ENCODE data around the gene NFIA. TPM values are rescaled to one million over a fixed set of nuclear protein-coding genes. Genes with fewer than 3 reads are reported as not detected.

The NFIA gene
- total and polyA plus RNA-seq, 2 donors, result 18.1 to 105 TPM

DNA sequence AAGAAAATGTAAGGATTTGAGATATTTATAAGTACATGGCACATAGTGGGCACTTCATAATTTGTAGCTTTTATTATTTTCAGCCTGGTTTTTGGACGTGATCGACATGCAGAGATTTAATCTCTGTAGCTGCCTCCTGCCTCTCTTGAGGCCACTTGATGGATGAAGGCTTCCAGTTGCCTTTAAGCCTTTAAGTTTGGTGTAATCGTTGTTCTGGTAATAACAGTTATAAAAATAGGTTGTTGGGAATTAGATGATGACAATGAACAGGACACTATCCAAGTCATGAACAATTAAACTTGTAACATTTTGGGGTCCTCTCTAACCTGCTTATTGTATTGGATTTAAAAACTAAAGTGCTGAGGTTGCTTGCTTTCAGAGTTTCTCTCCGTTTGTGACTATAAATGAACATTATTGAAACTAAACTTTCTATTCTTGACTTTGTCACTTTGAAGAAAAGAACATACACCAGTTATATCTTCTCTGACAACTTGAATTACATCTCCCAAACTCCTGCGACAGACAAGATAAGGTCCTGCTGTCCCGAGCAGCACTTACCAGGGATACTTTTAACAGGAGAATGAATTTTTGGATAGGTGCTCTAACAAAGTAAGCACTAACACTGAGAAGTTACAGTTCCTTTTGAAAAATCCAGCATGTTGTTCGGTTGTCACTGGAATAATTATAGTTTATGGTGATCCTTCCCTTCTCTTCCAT, 295.0 kb downstream of the NFIA start:
- peaks cover 2% of the 10 kb centered on the region for H3K36me3 ChIP-seq (ENCODE audit: insufficient read depth)
- WGBS, result 50% methylated on average over 7 of the region's 7 CpGs
- H3K4me1 ChIP-seq (ENCODE audit: insufficient read depth), result no peaks in the 10 kb centered on the region
- no peak overlapping the region for H3K4me3 ChIP-seq (ENCODE audit: low read depth, low read length)
- no peak for DNase-seq (ENCODE audit: extremely low spot score)
- no peak overlapping the region for H3K27ac ChIP-seq (ENCODE audit: low read depth)

- Histone ChIP-seq H3K27ac (ENCODE audit: low read depth) (no peak overlapping the region), H3K36me3 (ENCODE audit: insufficient read depth) (peaks cover 2% of the 10 kb centered on the region), H3K4me1 (ENCODE audit: insufficient read depth) (no peaks in the 10 kb centered on the region), H3K4me3 (ENCODE audit: low read depth, low read length) (no peak overlapping the region)
- no peak for DNase-seq (ENCODE audit: extremely low spot score)
- 45% methylated on average over 4 of the region's 4 CpGs for WGBS
Observed at GRCh38 chr1:61378494-61379180, 296.3 kb downstream of the NFIA start.

GRCh38 chr1:61379693-61380092, 297.3 kb downstream of the NFIA start:
- H3K4me3 ChIP-seq (ENCODE audit: low read depth, low read length), result no peak overlapping the region
- no peaks in the 10 kb centered on the region for H3K4me1 ChIP-seq (ENCODE audit: insufficient read depth)
- peaks cover 2% of the 10 kb centered on the region for H3K36me3 ChIP-seq (ENCODE audit: insufficient read depth)
- WGBS, result 96% methylated on average over 2 of the region's 2 CpGs
- H3K27ac ChIP-seq (ENCODE audit: low read depth), result no peak overlapping the region
- no peak for DNase-seq (ENCODE audit: extremely low spot score)

- Histone ChIP-seq H3K4me3 (ENCODE audit: low read depth, low read length) (no peak overlapping the region), H3K36me3 (ENCODE audit: insufficient read depth) (peaks cover 2% of the 10 kb centered on the region), H3K4me1 (ENCODE audit: insufficient read depth) (no peaks in the 10 kb centered on the region), H3K27ac (ENCODE audit: low read depth) (no peak overlapping the region)
- WGBS, result 77% methylated on average over 3 of the region's 3 CpGs
- no peak for DNase-seq (ENCODE audit: extremely low spot score)
Observed at GRCh38 chr1:61380561-61380960, 298.2 kb downstream of the NFIA start.

DNA sequence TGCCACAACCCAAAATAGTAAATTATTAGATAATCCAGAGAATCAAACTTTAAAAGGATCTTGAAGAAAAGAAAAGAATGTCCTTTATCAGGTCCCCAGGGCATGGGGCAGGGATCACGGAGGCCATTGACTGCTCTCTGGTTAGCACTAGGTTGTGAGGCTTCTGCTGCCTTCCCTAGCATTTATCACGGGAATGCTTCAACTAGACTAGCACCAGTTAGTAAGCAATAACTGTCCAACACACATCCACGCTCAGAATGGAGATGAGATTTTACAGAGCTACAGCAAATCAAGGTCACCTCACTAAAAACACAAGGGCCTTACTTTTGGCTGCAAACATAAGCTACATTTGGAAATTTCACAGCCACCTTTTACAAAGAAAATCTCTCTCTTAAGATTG, 304.0 kb downstream of the NFIA start:
- 65% methylated on average over 3 of the region's 3 CpGs for WGBS
- no peak for DNase-seq (ENCODE audit: extremely low spot score)
- H3K4me3 ChIP-seq (ENCODE audit: low read depth, low read length), result no peak overlapping the region
- no peak overlapping the region for H3K27ac ChIP-seq (ENCODE audit: low read depth)
- H3K36me3 ChIP-seq (ENCODE audit: insufficient read depth), result no peaks in the 10 kb centered on the region
- H3K4me1 ChIP-seq (ENCODE audit: insufficient read depth), result peaks cover 2% of the 10 kb centered on the region

GRCh38 chr1:61386770-61387169, 304.4 kb downstream of the NFIA start:
- DNase-seq (ENCODE audit: extremely low spot score), result no peak
- peaks cover 4% of the 10 kb centered on the region for H3K4me1 ChIP-seq (ENCODE audit: insufficient read depth)
- no peaks in the 10 kb centered on the region for H3K36me3 ChIP-seq (ENCODE audit: insufficient read depth)
- WGBS, result 79% methylated on average over 2 of the region's 2 CpGs
- no peak overlapping the region for H3K4me3 ChIP-seq (ENCODE audit: low read depth, low read length)
- no peak overlapping the region for H3K27ac ChIP-seq (ENCODE audit: low read depth)

GRCh38 chr1:61387829-61388228, 305.5 kb downstream of the NFIA start:
- H3K4me3 ChIP-seq (ENCODE audit: low read depth, low read length), result no peak overlapping the region
- H3K36me3 ChIP-seq (ENCODE audit: insufficient read depth), result no peaks in the 10 kb centered on the region
- H3K4me1 ChIP-seq (ENCODE audit: insufficient read depth), result peaks cover 4% of the 10 kb centered on the region
- 96% methylated on average over 3 of the region's 3 CpGs for WGBS
- no peak for DNase-seq (ENCODE audit: extremely low spot score)
- no peak overlapping the region for H3K27ac ChIP-seq (ENCODE audit: low read depth)

- WGBS, result 67% methylated on average over 1 of the region's 1 CpG
- H3K36me3 ChIP-seq (ENCODE audit: insufficient read depth), result no peaks in the 10 kb centered on the region
- H3K4me3 ChIP-seq (ENCODE audit: low read depth, low read length), result no peak overlapping the region
- H3K4me1 ChIP-seq (ENCODE audit: insufficient read depth), result peaks cover 4% of the 10 kb centered on the region
- H3K27ac ChIP-seq (ENCODE audit: low read depth), result no peak overlapping the region
- no peak for DNase-seq (ENCODE audit: extremely low spot score)
Observed at GRCh38 chr1:61388566-61388965, 306.2 kb downstream of the NFIA start.

DNA sequence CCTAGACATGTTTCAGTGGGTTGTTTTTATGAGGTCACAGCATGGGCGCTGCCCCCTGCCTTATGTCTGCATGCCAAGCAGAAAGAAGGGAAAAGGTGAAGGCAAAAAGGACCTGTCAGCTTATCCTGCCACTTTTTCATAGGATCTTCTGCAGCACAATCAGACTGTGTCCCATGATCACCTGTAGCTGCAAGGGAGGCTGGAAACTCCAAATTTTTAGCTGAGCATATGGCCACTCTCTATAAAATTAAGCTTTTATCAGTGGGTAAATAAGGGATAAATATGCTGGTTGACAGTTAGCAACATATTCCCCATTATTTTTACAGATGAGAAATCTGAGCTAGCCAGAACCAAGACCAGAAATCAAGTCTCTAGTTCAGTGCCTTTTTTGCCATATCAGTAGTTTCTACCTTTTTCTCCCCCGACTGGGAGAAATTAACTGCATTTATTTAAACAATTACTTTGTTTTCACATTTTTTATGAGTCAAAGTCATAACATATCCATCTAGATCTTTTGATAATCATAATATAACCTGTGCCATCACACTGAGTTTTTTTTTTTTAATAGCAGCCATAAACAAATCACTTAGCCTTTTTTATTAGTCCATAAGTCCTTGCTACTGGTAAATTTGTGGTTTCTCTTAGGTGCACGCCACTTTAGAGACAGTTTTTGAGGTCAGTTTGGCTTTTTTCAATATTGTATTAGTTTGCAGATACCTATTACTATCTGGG, 307.0 kb downstream of the NFIA start:
- H3K27ac ChIP-seq (ENCODE audit: low read depth), result no peak overlapping the region
- WGBS, result 80% methylated on average over 3 of the region's 3 CpGs
- no peak overlapping the region for H3K4me3 ChIP-seq (ENCODE audit: low read depth, low read length)
- no peaks in the 10 kb centered on the region for H3K36me3 ChIP-seq (ENCODE audit: insufficient read depth)
- H3K4me1 ChIP-seq (ENCODE audit: insufficient read depth), result peaks cover 4% of the 10 kb centered on the region
- no peak for DNase-seq (ENCODE audit: extremely low spot score)

GRCh38 chr1:61389926-61390845, 307.8 kb downstream of the NFIA start:
- H3K36me3 ChIP-seq (ENCODE audit: insufficient read depth), result no peaks in the 10 kb centered on the region
- no peak overlapping the region for H3K27ac ChIP-seq (ENCODE audit: low read depth)
- 41% methylated on average over 11 of the region's 11 CpGs for WGBS
- no peak overlapping the region for H3K4me3 ChIP-seq (ENCODE audit: low read depth, low read length)
- peaks cover 4% of the 10 kb centered on the region for H3K4me1 ChIP-seq (ENCODE audit: insufficient read depth)
- peak; percentile 67 for DNase-seq (ENCODE audit: extremely low spot score)

GRCh38 chr1:61391730-61392129, 309.4 kb downstream of the NFIA start:
- no peak overlapping the region for H3K27ac ChIP-seq (ENCODE audit: low read depth)
- H3K4me1 ChIP-seq (ENCODE audit: insufficient read depth), result peaks cover 3% of the 10 kb centered on the region
- no peak overlapping the region for H3K4me3 ChIP-seq (ENCODE audit: low read depth, low read length)
- H3K36me3 ChIP-seq (ENCODE audit: insufficient read depth), result no peaks in the 10 kb centered on the region
- WGBS, result 77% methylated on average over 4 of the region's 4 CpGs
- DNase-seq (ENCODE audit: extremely low spot score), result no peak

GRCh38 chr1:61392409-61393242, 310.3 kb downstream of the NFIA start:
- H3K27ac ChIP-seq (ENCODE audit: low read depth), result no peak overlapping the region
- no peak for DNase-seq (ENCODE audit: extremely low spot score)

More at GRCh38 chr1:61392409-61393242, 310.3 kb downstream of the NFIA start:
- H3K36me3 ChIP-seq (ENCODE audit: insufficient read depth), result no peaks in the 10 kb centered on the region
- no peak overlapping the region for H3K4me3 ChIP-seq (ENCODE audit: low read depth, low read length)
- peaks cover 3% of the 10 kb centered on the region for H3K4me1 ChIP-seq (ENCODE audit: insufficient read depth)
- 90% methylated on average over 11 of the region's 11 CpGs for WGBS

Measured in urinary bladder (tissue), 4 donors.